H1 (cell line): ENCODE measurements around the gene FARS2. TPM values are rescaled to one million over a fixed set of nuclear protein-coding genes. Genes with fewer than 3 reads are reported as not detected.

Experiments
- CTCF ChIA-PET: fragments of 300-600 bp; sonication (Branson Sonifier 250); formaldehyde crosslinking; loops from one replicate; lab custom pipeline; 2021; ENCODE audit not compliant: partially characterized antibody; lab: Charles Lee
- POLR2A ChIA-PET: fragments of 300-600 bp; sonication (Branson Sonifier 250); formaldehyde crosslinking; loops from one replicate; lab custom pipeline; 2021; ENCODE audit warnings: inconsistent platforms; ENCODE audit not compliant: partially characterized antibody; lab: Charles Lee
- DNase-seq, 2 experiments: peaks; one replicate each; pipeline versions ENCODE4 v3.0.0 to v3.0.0-alpha.2; 2010 to 2022; ENCODE audit warnings: low spot score in 2 of 2, low read depth in 1 of 2, mixed read lengths in 1 of 2
- FAIRE-seq: peaks from 2 replicates; lab custom pipeline; 2011; peaks lifted over from hg19 to GRCh38; lab: Jason Lieb, UNC
- H2AFZ ChIP-seq: 2 replicates; pipeline ENCODE4 v1.8.1; 2012; ENCODE audit warnings: low read length, inconsistent platforms
- H2AK5ac ChIP-seq: 2 replicates; pipeline ENCODE4 v1.6.1; 2013; ENCODE audit warnings: low read depth, low read length
- H2BK120ac ChIP-seq: replicated peaks from 2 replicates; pipeline ENCODE3; 2013; ENCODE audit warnings: low read depth, low read length, inconsistent platforms
- H2BK12ac ChIP-seq: 2 replicates; pipeline ENCODE4 v1.6.1; 2013; ENCODE audit warnings: low read depth, low read length
- H2BK15ac ChIP-seq: 2 replicates; pipeline ENCODE4 v1.6.1; 2013; ENCODE audit warnings: low read length
- H2BK20ac ChIP-seq: 2 replicates; pipeline ENCODE4 v1.6.1; 2013; ENCODE audit warnings: low read length
- H2BK5ac ChIP-seq: 2 replicates; pipeline ENCODE4 v1.6.1; 2013; ENCODE audit warnings: low read depth, low read length
- H3K14ac ChIP-seq: 2 replicates; pipeline ENCODE4 v1.6.1; 2013; ENCODE audit warnings: inconsistent platforms; ENCODE audit not compliant: insufficient read length
- H3K18ac ChIP-seq: 2 replicates; pipeline ENCODE4 v1.6.1; 2013; ENCODE audit warnings: low read length; ENCODE audit errors: extremely low read depth
- H3K23ac ChIP-seq: 2 replicates; pipeline ENCODE4 v1.6.1; 2013; ENCODE audit warnings: inconsistent platforms; ENCODE audit not compliant: insufficient read length
- H3K23me2 ChIP-seq: 2 replicates; pipeline ENCODE4 v1.6.1; 2013; ENCODE audit warnings: low read depth, low read length
- H3K27ac ChIP-seq: 2 replicates; pipeline ENCODE4 v1.6.1; 2011; ENCODE audit warnings: low read depth, low read length, inconsistent platforms
- H3K27me3 ChIP-seq, 4 experiments: replicated peaks in 1 of 4; 1 replicate in 1 of 4; 2 replicates in 3 of 4; pipeline versions ENCODE4 v1.6.1 to v1.8.1; 2011 to 2013; ENCODE audit warnings: low read length in 3 of 4, mild to moderate bottlenecking in 3 of 4, inconsistent platforms in 2 of 4, mixed read lengths in 2 of 4, moderate library complexity in 1 of 4; ENCODE audit not compliant: control insufficient read depth in 3 of 4, insufficient read depth in 3 of 4; ENCODE audit errors: extremely low read depth in 1 of 4
- H3K36me3 ChIP-seq, 4 experiments: 2 replicates each; pipeline versions ENCODE4 v1.6.1 to v1.8.1; 2011 to 2013; ENCODE audit warnings: mild to moderate bottlenecking in 4 of 4, low read length in 3 of 4, moderate library complexity in 2 of 4, control low read depth in 1 of 4, inconsistent platforms in 1 of 4; ENCODE audit not compliant: insufficient read depth in 4 of 4, control insufficient read depth in 2 of 4
- H3K4ac ChIP-seq: replicated peaks from 2 replicates; pipeline ENCODE3; 2013; ENCODE audit warnings: low read length, low read depth, mixed read lengths, inconsistent platforms; ENCODE audit not compliant: insufficient read length
- H3K4me1 ChIP-seq, 4 experiments: replicated peaks in 1 of 4; 1 replicate in 1 of 4; 2 replicates in 3 of 4; pipeline versions ENCODE4 v1.6.1 to v1.8.1; 2011 to 2013; ENCODE audit warnings: low read length in 3 of 4, inconsistent platforms in 2 of 4, mixed read lengths in 1 of 4; ENCODE audit not compliant: insufficient read depth in 4 of 4, control insufficient read depth in 3 of 4
- H3K4me2 ChIP-seq, 2 experiments: 2 replicates each; pipeline versions ENCODE4 v1.6.1 to v1.8.1; 2011 to 2013; ENCODE audit warnings: low read depth in 2 of 2, low read length in 2 of 2, control low read depth in 1 of 2, inconsistent platforms in 1 of 2, mild to moderate bottlenecking in 1 of 2; ENCODE audit not compliant: insufficient read depth in 1 of 2
- H3K4me3 ChIP-seq, 4 experiments: fragments of 200-600, 300-600 bp in 1 of 4; sonication (generic), shearing (Covaris generic), sonication (Bioruptor Twin) in 1 of 4; 2 replicates each; pipeline versions ENCODE4 v1.5.1 to v1.8.1; 2011 to 2016; ENCODE audit warnings: low read length in 4 of 4, low read depth in 3 of 4, control low read depth in 2 of 4, inconsistent platforms in 2 of 4, mild to moderate bottlenecking in 2 of 4, mixed read lengths in 1 of 4, moderate library complexity in 1 of 4; ENCODE audit not compliant: insufficient read depth in 2 of 4; ENCODE audit errors: extremely low read depth in 1 of 4
- H3K56ac ChIP-seq: replicated peaks from 2 replicates; pipeline ENCODE3; 2013; ENCODE audit warnings: low read depth, mild to moderate bottlenecking, mixed read lengths, low read length, inconsistent platforms; ENCODE audit not compliant: insufficient read length
- H3K79me1 ChIP-seq: 2 replicates; pipeline ENCODE4 v1.6.1; 2013; ENCODE audit warnings: low read depth, low read length, control low read depth
- H3K79me2 ChIP-seq, 2 experiments: 2 replicates each; pipeline versions ENCODE4 v1.6.1 to v1.8.1; 2012 to 2013; ENCODE audit warnings: low read length in 2 of 2, mild to moderate bottlenecking in 2 of 2, inconsistent platforms in 1 of 2; ENCODE audit not compliant: insufficient read depth in 2 of 2, control insufficient read depth in 1 of 2
- H3K9ac ChIP-seq, 4 experiments: replicated peaks in 1 of 4; 1 replicate in 1 of 4; 2 replicates in 3 of 4; pipeline versions ENCODE4 v1.6.1 to v1.8.1; 2011 to 2013; ENCODE audit warnings: low read depth in 3 of 4, low read length in 3 of 4, control low read depth in 2 of 4, mild to moderate bottlenecking in 2 of 4, moderate library complexity in 2 of 4, inconsistent platforms in 1 of 4; ENCODE audit errors: extremely low read depth in 1 of 4
- H3K9me3 ChIP-seq, 2 experiments: 2 replicates each; pipeline versions ENCODE4 v1.6.1 to v1.8.1; 2012 to 2013; ENCODE audit warnings: mild to moderate bottlenecking in 2 of 2, moderate library complexity in 2 of 2, control low read depth in 1 of 2, inconsistent platforms in 1 of 2, low read depth in 1 of 2, low read length in 1 of 2, mixed read lengths in 1 of 2; ENCODE audit not compliant: insufficient read depth in 2 of 2
- H4K20me1 ChIP-seq, 2 experiments: replicated peaks in 1 of 2; 2 replicates each; pipeline versions ENCODE3 to v1.8.1; 2011 to 2013; ENCODE audit warnings: inconsistent platforms in 2 of 2, low read length in 2 of 2, mild to moderate bottlenecking in 1 of 2; ENCODE audit not compliant: insufficient read depth in 2 of 2, control insufficient read depth in 1 of 2
- H4K5ac ChIP-seq: 2 replicates; pipeline ENCODE4 v1.6.1; 2013; ENCODE audit warnings: low read length, low read depth, mixed read lengths, inconsistent platforms; ENCODE audit not compliant: insufficient read length
- H4K8ac ChIP-seq: 2 replicates; pipeline ENCODE4 v1.8.0; 2013; ENCODE audit warnings: mild to moderate bottlenecking, moderate library complexity, low read length, inconsistent platforms; ENCODE audit not compliant: insufficient read depth; ENCODE audit errors: extremely low read depth
- H4K91ac ChIP-seq: replicated peaks from 2 replicates; pipeline ENCODE3; 2013; ENCODE audit warnings: low read length, mixed read lengths, inconsistent platforms; ENCODE audit not compliant: insufficient read length
- NANOG ChIP-seq: IDR thresholded peaks from 2 replicates; pipeline ENCODE4 v1.6.1; 2011; ENCODE audit warnings: low read length, low read depth, mild to moderate bottlenecking, inconsistent platforms; ENCODE audit not compliant: insufficient read depth, poor library complexity, severe bottlenecking
- PHF8 ChIP-seq: fragments of 200-600 bp; sonication (generic); conservative IDR thresholded peaks from 2 replicates; pipeline ENCODE4 v1.7.1; 2012; ENCODE audit warnings: low read depth, mild to moderate bottlenecking, inconsistent platforms, low read length, moderate library complexity
- RBBP5 ChIP-seq: IDR thresholded peaks from 2 replicates; pipeline ENCODE4 v1.7.1; 2012; ENCODE audit warnings: low read depth, mild to moderate bottlenecking, inconsistent platforms, low read length, moderate library complexity, borderline replicate concordance
- WGBS, 2 experiments: shearing (Covaris generic) in 1 of 2; methylation state at CpG; one replicate each; pipeline versions ENCODE4 v1.1.6 to v1.1.7; 2013 to 2015; ENCODE audit warnings: low lambda C conversion rate in 2 of 2, mixed read lengths in 2 of 2, inconsistent platforms in 1 of 2, low coverage in 1 of 2, missing lambda C conversion rate in 1 of 2; ENCODE audit not compliant: insufficient replicate concordance in 2 of 2, insufficient coverage in 1 of 2, insufficient read length in 1 of 2; ENCODE audit errors: extremely low coverage in 1 of 2, missing lambda C conversion rate in 1 of 2; 5-methylcytosine and 5-hydroxymethylcytosine counted together
- polyA plus RNA-seq, 7 experiments: library from polyadenylated mRNA; depleted of rRNA in 3 of 7; stranded (reverse) in 5 of 7; unstranded in 2 of 7; fragments of >200 nt in 5 of 7; fragments of 200-250 nt in 2 of 7; gene quantifications; 1 replicate in 5 of 7; 2 replicates in 1 of 7; 4 replicates in 1 of 7; pipeline versions ENCODE4 v1.2.1 to v1.2.3, GENCODE V29; 2011 to 2013; ENCODE audit warnings: missing spikeins in 2 of 7, mixed read lengths in 2 of 7
- total RNA-seq: library from RNA; stranded (reverse); fragmentation: NEBNext Ultra II Directional; extraction: Animal tissue kit (Norgen Biotek cat#: 25700); gene quantifications from 2 replicates; pipeline ENCODE4 v1.2.1, GENCODE V29; 2021

The FARS2 gene
- total and polyA plus RNA-seq, 2 of the 8 experiments (the other 6 are each of a cell fraction or from before 2014, with no cell fraction given), result 11.7 to 14.4 TPM

GRCh38 chr6:5747379-5747778, 486.1 kb downstream of the FARS2 start:
- Histone ChIP-seq H3K18ac (no peak overlapping the region), H2BK12ac (no peak overlapping the region), H4K5ac (no peak overlapping the region), H3K23ac (no peak overlapping the region), H3K23me2 (no peaks in the 10 kb centered on the region), H3K79me1 (no peaks in the 10 kb centered on the region), H3K9ac (no peak overlapping the region), H2BK20ac (no peak overlapping the region), H3K4me3 (no peak overlapping the region), H3K4me1 (peaks cover 0 to 3% (median 1%) of the 10 kb centered on the region in 4 experiments; a peak in 3 of 7 replicates), H3K4me2 (no peak overlapping the region), H2AK5ac (no peak overlapping the region), H3K27me3 (no peaks in the 10 kb centered on the region), H4K8ac (no peak overlapping the region), H2BK5ac (no peak overlapping the region), H3K9me3 (no peaks in the 10 kb centered on the region), H3K27ac (no peak overlapping the region), H2BK15ac (no peak overlapping the region), H2AFZ (no peak overlapping the region), H4K20me1 (no peaks in the 10 kb centered on the region), H3K36me3 (no peaks in the 10 kb centered on the region), H3K56ac (no peak overlapping the region), H3K4ac (no peak overlapping the region), H3K79me2 (no peaks in the 10 kb centered on the region), H2BK120ac (no peak overlapping the region), H4K91ac (no peak overlapping the region), H3K14ac (no peak overlapping the region)
- CTCF ChIA-PET, result interaction anchor here (0.8 to 2.7 kb wide), 5 partner anchors 12 to 325 kb away, joined by 3 to 12 read pairs (median 3); no protein-coding TSS in a partner anchor
- 84% methylated on average over 2 of the region's 2 CpGs; no CpG with 5 or more reads in 1 of the 2 experiments for WGBS, 2 experiments
- DNase-seq (no peak), FAIRE-seq (no peak)
- POLR2A ChIA-PET, result no interaction called here
- TF ChIP-seq PHF8 (no peak), NANOG (no peak), RBBP5 (no peak)
